IMR-90 (cell line): ENCODE results near the gene LYPD6B. TPM values are rescaled to one million over a fixed set of nuclear protein-coding genes. Genes with fewer than 3 reads are reported as not detected.

Source experiments
- ATAC-seq: fragments of 200-7000 bp; cut with Tn5 transposase; 2 replicates; pipeline ENCODE4 v1.9.1; 2020; ENCODE audit warnings: low read depth, mild to moderate bottlenecking, moderate library complexity
- BruUV-seq: library from RNA; stranded (reverse); fragments of 400-500 nt; replicated peaks from 2 replicates; lab custom pipeline; 2021; lab: Mats Ljungman, UMichigan
- CTCF ChIA-PET: fragments of 300-600 bp; formaldehyde crosslinking; extraction: SDS; loops from one replicate; lab custom pipeline; 2021; ENCODE audit warnings: antibody characterized with exemption; lab: Yijun Ruan, JAX
- POLR2A ChIA-PET: fragments of 300-600 bp; sonication (Branson Sonifier 250); formaldehyde crosslinking; loops from one replicate; lab custom pipeline; 2022; ENCODE audit warnings: antibody characterized with exemption; ENCODE audit not compliant: unreplicated experiment; lab: Charles Lee
- DNase-seq: peaks from one replicate; pipeline ENCODE4 v3.0.0; 2013
- H2AFZ ChIP-seq: replicated peaks from 2 replicates; pipeline ENCODE3; 2013; ENCODE audit warnings: low read length, mild to moderate bottlenecking; ENCODE audit not compliant: poor library complexity
- H2AK5ac ChIP-seq: 2 replicates; pipeline ENCODE4 v1.6.1; 2013; ENCODE audit warnings: low read depth, low read length, inconsistent platforms
- H2AK9ac ChIP-seq: replicated peaks from 2 replicates; pipeline ENCODE3; 2013; ENCODE audit warnings: mild to moderate bottlenecking, low read depth, low read length, moderate library complexity; ENCODE audit not compliant: poor library complexity
- H2BK120ac ChIP-seq: 2 replicates; pipeline ENCODE4 v1.6.1; 2013; ENCODE audit warnings: low read depth, low read length, inconsistent platforms
- H2BK15ac ChIP-seq: 3 replicates; pipeline ENCODE4 v1.6.1; 2013; ENCODE audit warnings: low read depth, low read length, inconsistent platforms
- H2BK20ac ChIP-seq: 2 replicates; pipeline ENCODE4 v1.6.1; 2013; ENCODE audit warnings: low read depth, mild to moderate bottlenecking, inconsistent platforms, low read length, moderate library complexity
- H2BK5ac ChIP-seq: 2 replicates; pipeline ENCODE4 v1.6.1; 2013; ENCODE audit warnings: mild to moderate bottlenecking, low read depth, low read length, inconsistent platforms; ENCODE audit not compliant: poor library complexity, severe bottlenecking
- H3K14ac ChIP-seq: replicated peaks from 2 replicates; pipeline ENCODE4 v1.6.1; 2013; ENCODE audit warnings: low read depth, low read length, inconsistent platforms
- H3K18ac ChIP-seq: 2 replicates; pipeline ENCODE4 v1.6.1; 2013; ENCODE audit warnings: low read depth, low read length, control low read depth
- H3K23ac ChIP-seq: 2 replicates; pipeline ENCODE4 v1.6.1; 2013; ENCODE audit warnings: low read depth, low read length, inconsistent platforms
- H3K27ac ChIP-seq: 2 replicates; pipeline ENCODE4 v1.5.1; 2013; ENCODE audit warnings: mild to moderate bottlenecking, control low read depth, low read length; ENCODE audit not compliant: insufficient read depth
- H3K27me3 ChIP-seq: 2 replicates; pipeline ENCODE4 v1.6.1; 2013; ENCODE audit warnings: low read length; ENCODE audit not compliant: control insufficient read depth, insufficient read depth
- H3K36me3 ChIP-seq: 2 replicates; pipeline ENCODE4 v1.6.1; 2013; ENCODE audit warnings: low read length, mixed read lengths; ENCODE audit not compliant: control insufficient read depth, insufficient read depth
- H3K4ac ChIP-seq: 2 replicates; pipeline ENCODE4 v1.6.1; 2013; ENCODE audit warnings: low read depth, low read length, inconsistent platforms
- H3K4me1 ChIP-seq: 2 replicates; pipeline ENCODE4 v1.6.1; 2013; ENCODE audit warnings: low read length, mixed read lengths; ENCODE audit not compliant: control insufficient read depth, insufficient read depth
- H3K4me2 ChIP-seq: 2 replicates; pipeline ENCODE4 v1.6.1; 2013; ENCODE audit warnings: low read depth, mild to moderate bottlenecking, control low read depth, low read length, moderate library complexity
- H3K4me3 ChIP-seq: 2 replicates; pipeline ENCODE4 v1.5.1; 2013; ENCODE audit warnings: low read depth, mild to moderate bottlenecking, control low read depth, low read length, moderate library complexity; ENCODE audit not compliant: insufficient read depth
- H3K56ac ChIP-seq: 2 replicates; pipeline ENCODE4 v1.6.1; 2013; ENCODE audit warnings: low read length, inconsistent platforms; ENCODE audit not compliant: insufficient read depth; ENCODE audit errors: extremely low read depth
- H3K79me1 ChIP-seq, 2 experiments: 2 replicates each; pipeline ENCODE4 v1.6.1; 2013; ENCODE audit warnings: low read length in 2 of 2, inconsistent platforms in 1 of 2, low read depth in 1 of 2
- H3K9ac ChIP-seq: 2 replicates; pipeline ENCODE4 v1.6.1; 2013; ENCODE audit warnings: low read depth, low read length, control low read depth
- H3K9me1 ChIP-seq: 2 replicates; pipeline ENCODE4 v1.6.1; 2013; ENCODE audit warnings: low read length, inconsistent platforms; ENCODE audit not compliant: insufficient read depth
- H3K9me3 ChIP-seq: 2 replicates; pipeline ENCODE4 v1.6.1; 2013; ENCODE audit warnings: low read length; ENCODE audit not compliant: control insufficient read depth, insufficient read depth
- H4K20me1 ChIP-seq: 2 replicates; pipeline ENCODE4 v1.6.1; 2013; ENCODE audit warnings: low read length, inconsistent platforms; ENCODE audit not compliant: insufficient read depth
- H4K5ac ChIP-seq: 2 replicates; pipeline ENCODE4 v1.6.1; 2013; ENCODE audit warnings: mild to moderate bottlenecking, low read depth, low read length, control low read depth
- H4K8ac ChIP-seq, 2 experiments: 2 replicates each; pipeline ENCODE4 v1.6.1; 2013; ENCODE audit warnings: low read depth in 2 of 2, low read length in 2 of 2, control low read depth in 1 of 2, inconsistent platforms in 1 of 2
- H4K91ac ChIP-seq: 2 replicates; pipeline ENCODE4 v1.6.1; 2013; ENCODE audit warnings: low read depth, low read length, inconsistent platforms; ENCODE audit not compliant: insufficient read depth
- BHLHE40 ChIP-seq: fragments of 150-350 bp; IDR thresholded peaks from 2 replicates; pipeline ENCODE4 v1.6.1; 2016; ENCODE audit warnings: mild to moderate bottlenecking, low read depth, low read length
- CEBPB ChIP-seq: IDR thresholded peaks from 2 replicates; pipeline ENCODE4 v1.6.1; 2012; ENCODE audit warnings: low read depth, low read length, improper control_type of control experiment
- CHD1 ChIP-seq: IDR thresholded peaks from 2 replicates; pipeline ENCODE4 v1.6.1; 2012; ENCODE audit warnings: low read depth, low read length, improper control_type of control experiment
- FOS ChIP-seq: fragments of 150-350 bp; IDR thresholded peaks from 2 replicates; pipeline ENCODE4 v1.6.1; 2016; ENCODE audit warnings: low read depth, low read length
- MAFK ChIP-seq: IDR thresholded peaks from 2 replicates; pipeline ENCODE4 v1.6.1; 2012; ENCODE audit warnings: low read depth, low read length, improper control_type of control experiment
- MAZ ChIP-seq: IDR thresholded peaks from 2 replicates; pipeline ENCODE4 v1.6.1; 2012; ENCODE audit warnings: low read depth, mild to moderate bottlenecking, low read length, improper control_type of control experiment, moderate library complexity, borderline replicate concordance
- MXI1 ChIP-seq: IDR thresholded peaks from 2 replicates; pipeline ENCODE4 v1.6.1; 2012; ENCODE audit warnings: low read depth, mild to moderate bottlenecking, low read length, moderate library complexity, borderline replicate concordance
- NFE2L2 ChIP-seq: fragments of 150-350 bp; IDR thresholded peaks from 2 replicates; pipeline ENCODE4 v1.6.1; 2016; ENCODE audit warnings: low read depth, mild to moderate bottlenecking, low read length
- POLR2A ChIP-seq: IDR thresholded peaks from 2 replicates; pipeline ENCODE4 v1.6.1; 2012; ENCODE audit warnings: mild to moderate bottlenecking, low read depth, low read length
- RAD21 ChIP-seq: IDR thresholded peaks from 2 replicates; pipeline ENCODE4 v1.6.1; 2012; ENCODE audit warnings: low read length, improper control_type of control experiment
- RCOR1 ChIP-seq: IDR thresholded peaks from 2 replicates; pipeline ENCODE4 v1.6.1; 2012; ENCODE audit warnings: mild to moderate bottlenecking, low read length, improper control_type of control experiment; ENCODE audit not compliant: insufficient replicate concordance
- RFX5 ChIP-seq: IDR thresholded peaks from 2 replicates; pipeline ENCODE4 v1.8.0; 2012; ENCODE audit warnings: low read depth, mild to moderate bottlenecking, low read length, moderate library complexity
- SMC3 ChIP-seq: fragments of 150-350 bp; IDR thresholded peaks from 2 replicates; pipeline ENCODE4 v1.6.1; 2016; ENCODE audit warnings: low read depth, mild to moderate bottlenecking, antibody characterized with exemption, low read length, moderate library complexity
- WGBS, 2 experiments: methylation state at CpG; one replicate each; pipeline versions ENCODE4 v1.1.5 to v1.1.7; 2013; ENCODE audit warnings: missing lambda C conversion rate in 2 of 2; ENCODE audit not compliant: insufficient read length in 1 of 2; ENCODE audit errors: extremely low coverage in 2 of 2; 5-methylcytosine and 5-hydroxymethylcytosine counted together
- dilution Hi-C: fragments of 300-500 bp; cut with HindIII; formaldehyde crosslinking; loops from one replicate; pipeline ENCODE4 v1.14.3; 2018; ENCODE audit warnings: low sequenced_read_pairs; ENCODE audit not compliant: unreplicated experiment
- in situ Hi-C: fragments of 300-500 bp; cut with MboI; formaldehyde crosslinking; loops from 3 replicates; pipeline ENCODE4 v1.14.3; 2019; ENCODE audit warnings: low sequenced_read_pairs, inconsistent platforms, mixed read lengths
- intact Hi-C: fragments of 100-400 bp; cut with micrococcal nuclease; formaldehyde crosslinking; loops from 2 replicates; pipeline ENCODE4 v1.10.0; 2022
- polyA plus RNA-seq, 3 experiments: library from polyadenylated mRNA; depleted of rRNA; stranded (reverse); fragments of >200 nt; gene quantifications; 2 replicates each; pipeline ENCODE4 v1.2.3, GENCODE V29; 2012; ENCODE audit warnings: low replicate concordance in 1 of 3
- total RNA-seq: library from RNA; depleted of rRNA; stranded (reverse); fragments of >200 nt; gene quantifications from 2 replicates; pipeline ENCODE4 v1.2.3, GENCODE V29; 2012
- TF ChIP-seq, protein P1 (sequence below): fragments of 150-350 bp; IDR thresholded peaks from 2 replicates; pipeline ENCODE4 v1.6.1; 2017; ENCODE audit warnings: mild to moderate bottlenecking, antibody characterized with exemption, low read length, low read depth
- TF ChIP-seq, protein P2 (sequence below): conservative IDR thresholded peaks from 2 replicates; pipeline ENCODE4 v1.5.1; 2012; ENCODE audit warnings: mild to moderate bottlenecking, low read depth, low read length, improper control_type of control experiment
- TF ChIP-seq, protein P3 (sequence below): fragments of 150-350 bp; IDR thresholded peaks from 2 replicates; pipeline ENCODE4 v1.6.1; 2016; ENCODE audit warnings: low read depth, mild to moderate bottlenecking, low read length, moderate library complexity, borderline replicate concordance

Gene LYPD6B
- total and polyA plus RNA-seq, 2 of the 4 experiments (the other 2 are of a cell fraction): 0.05 TPM; not detected in 1

DNA sequence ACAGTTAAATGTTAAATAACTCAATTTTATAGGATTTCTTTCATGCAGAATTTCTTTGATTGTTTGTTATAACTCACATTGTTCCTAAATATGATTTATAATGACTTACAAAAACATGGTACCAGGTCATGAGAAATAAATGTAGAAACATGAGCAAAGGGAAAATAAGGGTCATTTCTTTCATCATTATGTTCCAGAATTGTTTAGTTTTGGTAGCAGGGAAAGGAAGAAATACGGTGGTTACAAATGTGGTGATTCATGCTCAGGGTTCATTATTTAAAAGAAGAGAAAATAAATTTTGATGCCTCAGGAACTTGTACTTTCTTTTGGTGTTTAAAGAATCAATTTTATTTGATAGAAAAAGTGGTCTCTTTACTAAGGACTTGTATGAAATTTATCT lies 4.4 kb downstream of the LYPD6B start:
- Histone ChIP-seq H3K14ac (no peak overlapping the region), H2AFZ (no peak overlapping the region), H2AK9ac (no peak overlapping the region), H2AK5ac (no peak overlapping the region), H3K4me3 (no peak overlapping the region), H2BK5ac (no peak overlapping the region), H3K36me3 (no peaks in the 10 kb centered on the region), H3K9me1 (no peaks in the 10 kb centered on the region), H3K4me1 (no peaks in the 10 kb centered on the region), H2BK15ac (no peak overlapping the region), H3K56ac (no peak overlapping the region), H3K79me1 (no peaks in the 10 kb centered on the region), H3K23ac (no peak overlapping the region), H2BK120ac (no peak overlapping the region), H3K18ac (no peak overlapping the region), H4K8ac (no peak overlapping the region), H4K91ac (no peak overlapping the region), H3K27ac (no peak overlapping the region), H3K9ac (no peak overlapping the region), H3K9me3 (no peaks in the 10 kb centered on the region; the same call in 1 of the 2 replicates), H4K20me1 (no peaks in the 10 kb centered on the region), H3K4me2 (no peak overlapping the region), H3K27me3 (peaks cover 21% of the 10 kb centered on the region), H4K5ac (no peak overlapping the region), H3K4ac (no peak overlapping the region), H2BK20ac (no peak overlapping the region)
- in situ Hi-C loops: no loop called here
- WGBS, 2 experiments: no CpG with 5 or more reads among the region's 1 CpG
- ChIA-PET POLR2A (no interaction called here), CTCF (no interaction called here)
- TF ChIP-seq, protein P1, sequence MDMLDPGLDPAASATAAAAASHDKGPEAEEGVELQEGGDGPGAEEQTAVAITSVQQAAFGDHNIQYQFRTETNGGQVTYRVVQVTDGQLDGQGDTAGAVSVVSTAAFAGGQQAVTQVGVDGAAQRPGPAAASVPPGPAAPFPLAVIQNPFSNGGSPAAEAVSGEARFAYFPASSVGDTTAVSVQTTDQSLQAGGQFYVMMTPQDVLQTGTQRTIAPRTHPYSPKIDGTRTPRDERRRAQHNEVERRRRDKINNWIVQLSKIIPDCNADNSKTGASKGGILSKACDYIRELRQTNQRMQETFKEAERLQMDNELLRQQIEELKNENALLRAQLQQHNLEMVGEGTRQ: no peak
- TF ChIP-seq BHLHE40 (no peak), FOS (no peak), MAZ (no peak), CHD1 (no peak), CEBPB (no peak), POLR2A (no peak), MXI1 (no peak), RAD21 (no peak), RCOR1 (no peak), SMC3 (no peak), MAFK (no peak), RFX5 (no peak), NFE2L2 (no peak)
- TF ChIP-seq, protein P2, sequence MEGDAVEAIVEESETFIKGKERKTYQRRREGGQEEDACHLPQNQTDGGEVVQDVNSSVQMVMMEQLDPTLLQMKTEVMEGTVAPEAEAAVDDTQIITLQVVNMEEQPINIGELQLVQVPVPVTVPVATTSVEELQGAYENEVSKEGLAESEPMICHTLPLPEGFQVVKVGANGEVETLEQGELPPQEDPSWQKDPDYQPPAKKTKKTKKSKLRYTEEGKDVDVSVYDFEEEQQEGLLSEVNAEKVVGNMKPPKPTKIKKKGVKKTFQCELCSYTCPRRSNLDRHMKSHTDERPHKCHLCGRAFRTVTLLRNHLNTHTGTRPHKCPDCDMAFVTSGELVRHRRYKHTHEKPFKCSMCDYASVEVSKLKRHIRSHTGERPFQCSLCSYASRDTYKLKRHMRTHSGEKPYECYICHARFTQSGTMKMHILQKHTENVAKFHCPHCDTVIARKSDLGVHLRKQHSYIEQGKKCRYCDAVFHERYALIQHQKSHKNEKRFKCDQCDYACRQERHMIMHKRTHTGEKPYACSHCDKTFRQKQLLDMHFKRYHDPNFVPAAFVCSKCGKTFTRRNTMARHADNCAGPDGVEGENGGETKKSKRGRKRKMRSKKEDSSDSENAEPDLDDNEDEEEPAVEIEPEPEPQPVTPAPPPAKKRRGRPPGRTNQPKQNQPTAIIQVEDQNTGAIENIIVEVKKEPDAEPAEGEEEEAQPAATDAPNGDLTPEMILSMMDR: no peak
- TF ChIP-seq, protein P3, sequence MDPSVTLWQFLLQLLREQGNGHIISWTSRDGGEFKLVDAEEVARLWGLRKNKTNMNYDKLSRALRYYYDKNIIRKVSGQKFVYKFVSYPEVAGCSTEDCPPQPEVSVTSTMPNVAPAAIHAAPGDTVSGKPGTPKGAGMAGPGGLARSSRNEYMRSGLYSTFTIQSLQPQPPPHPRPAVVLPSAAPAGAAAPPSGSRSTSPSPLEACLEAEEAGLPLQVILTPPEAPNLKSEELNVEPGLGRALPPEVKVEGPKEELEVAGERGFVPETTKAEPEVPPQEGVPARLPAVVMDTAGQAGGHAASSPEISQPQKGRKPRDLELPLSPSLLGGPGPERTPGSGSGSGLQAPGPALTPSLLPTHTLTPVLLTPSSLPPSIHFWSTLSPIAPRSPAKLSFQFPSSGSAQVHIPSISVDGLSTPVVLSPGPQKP: no peak
- dilution Hi-C loops: no loop called here
- no peak for ATAC-seq
- no peak for DNase-seq
- intact Hi-C loops: no loop called here
- no TSS peak for BruUV-seq
